Body of pancreas (tissue), 4 donors: ENCODE results near the gene PLEKHA7.

Experiments
- CTCF ChIP-seq, 7 experiments: fragments of 450-650 bp in 4 of 7; fragments of 200-600 bp in 3 of 7; sonication (generic) in 3 of 7; IDR thresholded peaks; one replicate each; pipeline ENCODE4 v1.5.1; 2016 to 2019; ENCODE audit warnings: antibody characterized with exemption in 7 of 7
- POLR2A ChIP-seq, 3 donors: fragments of 450-650 bp; IDR thresholded peaks; one replicate each; pipeline ENCODE4 v1.6.1; 2016; ENCODE audit warnings: antibody characterized with exemption in 3 of 3, mild to moderate bottlenecking in 2 of 3

GRCh38 chr11:16817351-16817750 lies 196.9 kb downstream of the PLEKHA7 start:
- TF ChIP-seq POLR2A (IDR thresholded peaks at IDR 0.05) = no peak
- no peak for TF ChIP-seq CTCF (IDR thresholded peaks at IDR 0.05)
